HG03469 (cell line): Measurements from ENCODE around the gene TULP3.

Source experiments
- ATAC-seq: cut with Tn5 transposase; IDR thresholded peaks from one replicate; pipeline ENCODE4 v1.9.1; 2021; ENCODE audit warnings: mild to moderate bottlenecking, moderate library complexity, moderate number of reproducible peaks; ENCODE audit not compliant: unreplicated experiment

TULP3 gene

DNA sequence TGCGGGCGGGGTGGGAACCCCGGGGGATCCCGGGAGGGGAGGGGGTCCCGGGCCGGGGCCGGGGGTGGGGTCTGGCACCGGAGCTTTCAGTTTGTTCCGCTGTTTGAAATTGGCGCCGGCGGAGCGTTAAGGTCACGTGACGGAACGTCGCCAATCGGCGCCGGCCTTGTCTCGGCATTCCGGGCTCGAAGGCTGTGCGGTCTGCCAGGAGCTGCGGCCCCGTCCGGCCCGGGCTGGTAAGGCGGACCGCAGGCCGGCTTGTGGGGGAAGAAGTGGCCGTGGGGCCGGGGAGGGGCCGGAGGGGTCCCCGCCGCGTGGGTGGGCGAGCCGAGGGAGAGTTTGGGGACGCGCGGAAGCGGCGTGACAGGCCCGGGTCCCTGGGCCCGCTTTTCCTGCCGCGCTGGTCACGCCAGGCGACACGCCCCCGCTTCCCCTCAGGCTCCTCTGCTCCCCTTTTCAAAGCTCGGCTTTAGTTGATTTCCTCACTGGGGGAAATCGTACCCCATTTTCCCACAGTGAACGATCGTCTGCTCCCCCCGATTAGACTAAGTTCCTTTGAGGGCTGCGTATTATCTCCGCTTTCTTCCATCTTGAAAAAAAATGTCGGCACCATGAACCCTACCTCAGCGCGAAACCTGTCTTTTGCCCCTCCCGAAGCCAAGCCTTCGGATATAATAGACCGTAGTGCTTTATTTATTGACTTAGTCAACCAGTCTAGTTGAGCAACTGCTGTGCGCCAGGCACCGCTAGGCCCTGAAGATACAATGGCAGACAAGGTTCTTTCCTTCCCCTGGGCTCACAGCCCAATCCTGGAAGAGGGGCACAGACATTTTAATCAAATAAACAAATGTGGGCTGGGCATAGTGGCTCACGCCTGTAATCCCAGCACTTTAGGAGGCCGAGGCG is 13.4 kb upstream of the TULP3 start, which contains the start of the genes FOXM1 and RHNO1:
Gene FOXM1, minus strand, starts transcription at position 128 of the 906 bp plus-strand sequence. CDS start 2,696 bp downstream, outside the sequence.
Gene RHNO1, plus strand, starts transcription at position 177 of the 906 bp plus-strand sequence. CDS start 8,144 bp downstream, outside the sequence.
- ATAC-seq, result peak; percentile 40

- ATAC-seq, result no peak
These were observed 12.5 kb upstream of the TULP3 start for GRCh38 chr12:2877953-2878732.

DNA sequence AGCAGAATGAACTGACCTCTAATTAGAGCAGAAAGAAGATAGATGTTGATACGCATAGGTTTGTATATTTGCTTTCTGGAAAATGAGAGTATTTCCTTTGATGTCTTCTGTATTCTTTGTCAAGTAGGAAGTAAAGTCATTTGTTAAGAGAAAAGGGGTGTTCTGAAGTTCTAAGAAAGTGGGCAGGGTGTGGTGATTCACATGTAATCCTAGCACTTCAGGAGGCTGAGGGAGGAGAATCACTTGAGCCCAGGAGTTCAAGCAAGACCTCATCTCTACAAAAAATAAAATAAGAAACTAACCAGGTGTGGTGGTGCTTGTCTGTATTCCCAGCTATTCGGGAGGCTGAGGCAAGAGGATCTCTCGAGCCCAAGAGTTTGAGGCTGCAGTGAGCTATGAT is 10.8 kb upstream of the TULP3 start:
- no peak for ATAC-seq

DNA sequence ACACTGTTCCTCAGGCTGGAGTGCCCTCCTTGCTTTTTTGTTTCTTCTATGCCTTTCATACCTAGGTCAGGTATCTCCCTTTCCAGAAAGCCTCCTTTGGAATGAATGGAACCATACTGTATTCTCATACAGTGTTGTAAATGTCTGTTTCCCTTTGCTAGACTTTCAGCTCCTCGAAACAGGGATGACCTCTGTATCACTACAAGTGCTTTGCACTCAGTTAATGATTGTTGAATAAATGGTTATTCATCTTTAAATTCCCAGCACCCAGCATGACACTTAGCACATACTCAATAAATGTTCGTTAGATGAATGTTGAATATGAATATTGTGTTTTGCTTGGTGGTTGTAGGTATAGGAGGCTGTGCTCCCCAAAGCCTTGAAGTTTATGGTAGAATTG is 5.9 kb upstream of the TULP3 start:
- no peak for ATAC-seq

GRCh38 chr12:2886768-2887450 is 3.8 kb upstream of the TULP3 start:
- ATAC-seq, result no peak

- no peak for ATAC-seq
These were observed 697 bp upstream of the TULP3 start for GRCh38 chr12:2890001-2890387.

GRCh38 chr12:2891240-2892053 is 756 bp downstream of the TULP3 start:
- ATAC-seq, result no peak

- no peak for ATAC-seq
These were observed 1.6 kb downstream of the TULP3 start for GRCh38 chr12:2892246-2892645.

- no peak for ATAC-seq
These were observed 2.3 kb downstream of the TULP3 start for GRCh38 chr12:2893007-2893406.

- ATAC-seq, result no peak
These were observed 4.4 kb downstream of the TULP3 start for GRCh38 chr12:2895051-2895451.

DNA sequence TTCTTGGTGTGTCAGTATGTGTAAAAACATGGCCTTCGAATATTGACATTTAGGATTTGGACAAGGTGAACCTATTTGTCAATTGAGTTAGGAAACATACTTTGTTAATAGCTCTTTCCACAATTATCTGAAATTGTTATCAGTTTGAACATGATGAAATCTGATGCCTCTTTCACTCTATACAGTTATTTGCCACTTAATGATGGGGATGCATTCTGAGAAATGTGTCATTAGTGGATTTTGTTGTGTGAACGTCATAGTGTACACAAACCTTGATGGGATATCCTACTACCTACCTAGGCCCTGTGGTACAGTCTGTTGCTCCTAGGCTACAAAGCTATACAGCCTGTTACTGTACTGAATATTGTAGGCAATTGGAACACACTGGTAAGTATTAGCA is 4.8 kb downstream of the TULP3 start:
- no peak for ATAC-seq

- no peak for ATAC-seq
These were observed 6.7 kb downstream of the TULP3 start for GRCh38 chr12:2897418-2897817.

DNA sequence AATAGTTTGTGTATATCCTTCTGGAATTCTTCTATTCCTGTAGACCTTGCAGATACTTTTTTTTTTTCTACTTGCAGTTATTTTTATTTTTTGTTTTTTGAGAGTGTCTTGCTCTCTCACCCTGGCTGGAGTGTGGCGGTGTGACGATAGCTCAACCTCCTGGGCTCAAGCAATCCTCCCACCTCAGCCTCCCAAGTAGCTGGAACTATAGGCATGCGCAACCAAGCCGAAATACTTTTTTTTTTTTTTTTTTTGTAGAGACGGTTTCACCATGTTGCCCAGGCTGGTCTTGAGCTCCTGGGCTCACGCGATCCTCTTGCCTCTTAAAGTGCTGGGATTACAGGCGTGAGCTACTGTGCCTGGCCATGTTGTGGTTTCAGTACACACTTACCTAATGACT is 10.0 kb downstream of the TULP3 start:
- no peak for ATAC-seq

DNA sequence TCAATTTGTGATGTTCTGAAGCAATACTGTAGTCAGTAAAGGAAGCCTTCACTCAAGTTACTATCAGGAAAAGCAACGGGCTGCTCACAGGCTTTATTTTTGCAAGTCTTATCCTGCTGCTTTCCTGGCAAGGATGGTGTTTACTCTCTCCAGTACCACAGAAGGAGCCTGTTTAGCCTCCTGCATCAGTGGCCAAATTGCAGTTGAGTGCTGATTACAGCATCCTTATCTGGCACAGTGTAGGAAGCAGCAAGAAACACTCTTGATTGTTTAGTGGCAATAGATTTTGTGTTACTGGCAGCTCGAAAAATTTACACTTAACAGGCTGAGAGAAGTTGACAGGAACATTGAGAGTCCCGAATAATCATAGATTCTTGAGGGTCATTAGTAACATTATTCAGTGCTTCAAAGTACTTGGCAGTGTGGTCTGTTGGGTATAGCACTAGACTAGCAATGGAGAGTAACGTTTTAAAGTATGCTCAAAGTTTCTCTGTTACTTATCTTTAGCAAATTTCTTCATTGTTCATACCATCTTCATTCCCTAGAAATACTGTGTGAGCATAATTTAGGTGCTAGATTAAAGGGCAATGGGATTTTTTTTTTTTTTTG is 11.7 kb downstream of the TULP3 start:
- ATAC-seq, result no peak

DNA sequence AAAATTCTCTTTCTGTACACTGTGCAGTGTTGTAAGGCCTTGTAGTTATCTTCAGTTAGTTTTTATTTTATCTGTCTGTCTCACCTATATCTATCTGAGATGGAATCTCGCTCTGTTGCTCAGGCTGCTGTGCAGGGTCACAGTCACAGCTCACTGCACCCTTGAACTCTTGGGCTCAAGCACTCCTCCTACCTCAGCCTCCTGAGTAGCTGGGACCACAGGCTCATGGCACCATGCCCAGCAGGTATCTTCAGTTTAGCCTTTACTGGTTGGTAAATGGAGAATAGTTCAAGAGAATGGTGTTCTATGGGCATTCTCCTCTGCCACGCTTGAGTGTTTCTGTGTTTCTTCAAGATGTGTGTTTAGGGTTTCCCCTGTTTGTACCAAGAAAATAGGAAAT is 13.6 kb downstream of the TULP3 start:
- no peak for ATAC-seq

DNA sequence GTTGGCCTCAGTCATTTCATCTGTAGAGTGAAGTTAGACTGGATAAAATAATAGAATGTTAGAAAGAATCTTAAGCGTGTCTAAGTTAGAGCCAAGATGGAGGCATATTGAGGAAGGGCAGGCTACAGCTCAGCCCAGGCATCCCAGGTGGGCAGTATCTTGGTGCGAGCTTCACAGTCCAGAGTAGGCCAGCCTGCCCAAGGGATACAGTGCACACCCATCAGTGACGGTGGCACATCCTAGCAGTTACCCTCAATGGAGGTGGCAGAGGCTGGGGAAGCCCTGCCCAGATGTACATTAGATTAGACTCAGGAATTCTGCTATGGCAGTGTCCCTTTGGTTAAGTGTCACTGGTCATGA is 21.5 kb downstream of the TULP3 start:
- no peak for ATAC-seq

DNA sequence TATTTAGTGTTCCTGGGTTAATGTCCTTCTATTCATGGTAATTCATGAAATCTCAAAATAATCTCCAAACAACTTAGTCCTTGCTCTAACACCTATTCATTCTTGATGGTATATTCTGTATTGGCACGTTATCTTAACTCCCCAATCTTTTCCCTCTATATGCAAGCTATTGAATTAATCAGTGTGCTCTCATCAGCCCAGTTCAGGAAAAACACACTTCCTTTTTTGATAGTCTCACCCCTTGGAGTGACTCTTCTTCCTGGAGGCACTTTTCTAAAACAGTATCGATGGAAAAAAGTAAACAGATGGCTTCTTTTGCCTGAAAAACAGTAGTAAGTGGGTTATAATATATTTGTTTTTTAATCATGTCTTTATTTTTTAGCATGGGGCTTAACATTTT is 28.6 kb downstream of the TULP3 start:
- no peak for ATAC-seq

DNA sequence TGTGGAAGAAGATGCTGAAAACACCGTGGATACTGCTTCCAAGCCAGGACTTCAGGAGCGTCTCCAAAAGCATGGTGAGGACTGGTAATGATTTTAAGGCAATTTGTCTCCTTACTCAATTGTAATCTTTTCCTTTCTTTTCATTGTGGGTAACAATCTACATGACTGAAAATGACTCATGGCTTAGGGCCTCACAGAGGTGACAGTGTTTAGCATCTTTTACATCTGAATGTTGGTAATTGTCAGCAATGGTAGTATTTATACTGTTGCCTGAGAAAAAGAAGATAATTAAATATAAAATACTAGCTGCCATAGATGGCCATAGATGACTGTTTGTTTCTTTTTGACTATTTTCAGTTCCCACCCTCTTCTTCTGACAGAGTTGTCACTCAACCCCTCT is 31.6 kb downstream of the TULP3 start:
- ATAC-seq, result no peak

DNA sequence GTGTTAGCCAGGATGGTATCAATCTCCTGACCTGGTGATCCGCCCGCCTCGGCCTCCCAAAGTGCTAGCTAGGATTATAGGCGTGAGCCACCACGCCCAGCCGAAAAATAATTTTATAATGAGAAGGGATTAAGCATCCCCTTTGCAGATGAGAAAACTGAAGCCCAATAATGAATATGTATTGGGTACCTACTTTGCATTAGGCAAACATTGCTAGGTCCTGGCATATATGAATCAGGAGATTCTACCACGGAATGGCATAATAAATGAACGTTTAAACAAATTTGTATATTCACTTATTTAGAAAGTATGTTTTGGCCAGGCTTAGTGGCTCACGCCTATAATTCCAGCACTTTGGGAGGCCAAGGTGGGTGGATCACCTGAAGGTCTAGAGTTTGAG is 32.4 kb downstream of the TULP3 start:
- no peak for ATAC-seq

GRCh38 chr12:2924019-2924418 is 33.3 kb downstream of the TULP3 start:
- no peak for ATAC-seq
